Measurements from ENCODE around the gene AKAP12.

AKAP12 gene

DNA sequence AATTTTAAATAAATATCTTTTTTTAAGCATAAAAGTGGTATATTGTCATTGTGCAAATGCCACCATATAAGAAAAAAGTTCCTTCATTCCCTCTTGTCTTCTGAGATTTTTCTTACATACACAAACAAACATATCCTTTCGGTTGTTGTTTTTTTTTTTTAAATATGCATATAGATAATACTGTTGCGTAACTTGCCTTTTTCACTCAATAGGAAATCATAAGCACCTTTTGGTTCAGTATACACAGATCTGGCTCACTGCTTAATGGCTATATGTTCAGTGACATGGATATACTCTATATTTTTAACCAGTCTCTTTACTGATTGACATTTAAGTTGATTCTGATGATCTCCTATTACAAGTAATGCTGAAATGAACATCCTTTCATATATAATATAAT is 40.1 kb downstream of the AKAP12 start:
- no peak for DNase-seq (ENCODE audit: low read depth)

GRCh38 chr6:151280859-151281258 is 41.1 kb downstream of the AKAP12 start:
- no peak for DNase-seq (ENCODE audit: low read depth)

DNA sequence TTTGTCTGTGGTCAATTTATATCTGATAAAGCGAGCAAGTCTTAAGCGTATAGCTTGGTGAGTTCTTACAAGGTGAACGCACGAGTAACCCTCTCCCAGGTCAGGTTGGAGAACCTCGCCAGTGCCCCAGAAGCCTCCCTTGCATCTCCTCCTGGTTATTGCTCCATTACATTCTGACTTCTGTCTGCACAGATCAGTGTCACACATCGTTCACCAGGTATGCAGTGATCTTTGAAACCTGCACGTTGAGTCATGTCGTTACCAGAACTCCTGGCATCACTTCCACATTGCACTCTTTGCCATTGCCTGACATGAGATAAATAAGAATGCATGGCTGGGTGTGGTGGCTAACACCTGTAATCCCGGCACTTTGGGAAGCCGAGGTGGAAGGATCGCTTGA is 44.2 kb downstream of the AKAP12 start:
- DNase-seq (ENCODE audit: low read depth): no peak

DNA sequence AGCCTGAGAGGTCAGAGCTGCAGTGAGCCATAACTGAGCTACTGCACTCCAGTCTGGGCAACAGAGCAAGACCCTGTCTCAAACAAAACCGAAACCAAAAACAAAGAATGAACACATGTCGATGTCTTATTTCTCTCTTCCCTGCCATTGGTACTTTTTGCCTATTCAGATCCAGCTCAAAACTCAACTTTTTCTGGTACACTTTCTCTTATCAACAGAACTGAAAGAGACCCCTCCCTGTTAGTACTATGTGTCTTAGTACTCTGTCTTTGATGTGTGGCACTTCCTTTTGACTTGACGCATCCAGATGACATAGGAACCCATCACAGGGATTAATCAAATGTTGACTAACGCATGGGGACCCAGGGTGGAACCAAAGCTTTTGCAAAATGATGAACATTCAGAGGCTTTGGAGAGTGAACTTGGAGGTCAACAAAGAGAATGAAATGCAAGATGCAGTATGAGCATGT is 44.8 kb downstream of the AKAP12 start:
- no peak for DNase-seq (ENCODE audit: low read depth)

- no peak for DNase-seq (ENCODE audit: low read depth)
Observed at GRCh38 chr6:151285122-151285521, 45.4 kb downstream of the AKAP12 start.

DNA sequence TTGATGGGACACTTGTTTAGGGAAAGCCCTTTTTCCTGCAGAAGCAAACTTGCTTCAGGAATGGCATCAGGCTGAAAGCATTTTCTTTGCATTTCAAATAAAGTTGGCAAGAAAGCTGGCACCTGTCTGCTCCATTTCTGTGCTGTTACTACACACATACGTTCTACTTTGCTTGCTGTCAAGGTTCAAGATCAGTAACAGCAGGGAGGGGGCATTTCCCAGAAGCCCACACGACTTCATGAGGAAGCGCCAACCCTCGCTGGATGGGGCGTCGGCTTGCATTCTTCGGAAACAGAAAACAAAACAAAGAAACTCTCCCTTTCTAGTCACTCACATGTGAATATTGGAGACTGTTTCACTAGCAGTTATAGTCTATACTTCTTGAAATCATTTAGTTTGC is 46.4 kb downstream of the AKAP12 start:
- no peak for DNase-seq (ENCODE audit: low read depth)

GRCh38 chr6:151288712-151289398 is 49.1 kb downstream of the AKAP12 start:
- no peak for DNase-seq (ENCODE audit: low read depth)

GRCh38 chr6:151289399-151290007 is 49.7 kb downstream of the AKAP12 start:
- DNase-seq (ENCODE audit: low read depth): no peak

- no peak for DNase-seq (ENCODE audit: low read depth)
Observed at GRCh38 chr6:151290877-151291721, 51.3 kb downstream of the AKAP12 start.

DNA sequence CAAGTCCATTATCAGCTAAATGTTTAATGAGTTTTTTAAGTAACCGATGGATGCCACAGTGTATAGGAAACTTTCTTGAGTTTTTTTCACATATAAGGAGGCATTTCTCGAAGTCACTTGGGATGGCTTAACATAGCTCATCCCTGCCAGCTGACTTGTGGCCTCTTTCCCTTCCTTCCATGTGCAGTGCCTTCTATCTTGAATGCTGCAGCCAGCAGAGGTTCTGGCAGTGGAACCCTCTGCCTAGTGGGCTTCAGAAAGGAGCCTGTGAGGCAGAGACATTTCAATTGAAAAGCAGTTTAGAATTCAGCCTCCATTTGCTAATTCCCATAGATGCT is 51.9 kb downstream of the AKAP12 start:
- no peak for DNase-seq (ENCODE audit: low read depth)

DNA sequence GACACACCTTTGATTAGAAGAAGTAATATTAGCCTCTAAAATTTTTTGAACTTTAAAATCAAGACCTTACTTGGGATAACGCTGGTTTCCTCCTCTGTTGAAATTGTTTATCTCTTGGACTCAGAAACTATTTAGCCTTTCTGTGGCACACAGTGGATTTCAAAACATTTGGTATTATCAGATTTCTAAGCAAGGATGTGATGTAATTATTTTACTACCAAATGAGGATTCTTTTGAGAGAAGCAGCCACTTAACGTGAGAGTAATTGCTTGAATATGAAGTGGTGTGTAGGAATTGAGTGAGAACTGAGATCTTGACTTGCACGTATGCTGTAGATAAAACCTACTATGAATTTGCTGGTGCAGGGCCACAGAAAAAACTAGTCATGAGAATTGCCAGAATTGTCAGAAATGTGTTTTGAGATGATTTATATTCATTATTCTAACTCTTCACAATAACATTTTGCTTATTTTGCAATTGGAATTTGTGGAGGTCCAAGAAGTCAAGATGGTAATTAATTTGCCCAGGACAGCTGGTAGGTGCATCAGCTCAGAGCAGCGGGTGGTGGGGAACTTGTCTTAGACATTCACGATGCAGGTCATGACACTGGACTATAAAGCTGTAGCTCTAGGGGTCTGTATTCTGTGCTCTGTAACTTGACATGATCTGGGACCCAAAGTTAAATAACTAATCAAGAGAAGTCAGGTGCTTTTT is 53.4 kb downstream of the AKAP12 start:
- no peak for DNase-seq (ENCODE audit: low read depth)

- no peak for DNase-seq (ENCODE audit: low read depth)
Observed at GRCh38 chr6:151293688-151294016, 53.9 kb downstream of the AKAP12 start.

GRCh38 chr6:151294561-151295101 is 54.9 kb downstream of the AKAP12 start:
- no peak for DNase-seq (ENCODE audit: low read depth)

DNA sequence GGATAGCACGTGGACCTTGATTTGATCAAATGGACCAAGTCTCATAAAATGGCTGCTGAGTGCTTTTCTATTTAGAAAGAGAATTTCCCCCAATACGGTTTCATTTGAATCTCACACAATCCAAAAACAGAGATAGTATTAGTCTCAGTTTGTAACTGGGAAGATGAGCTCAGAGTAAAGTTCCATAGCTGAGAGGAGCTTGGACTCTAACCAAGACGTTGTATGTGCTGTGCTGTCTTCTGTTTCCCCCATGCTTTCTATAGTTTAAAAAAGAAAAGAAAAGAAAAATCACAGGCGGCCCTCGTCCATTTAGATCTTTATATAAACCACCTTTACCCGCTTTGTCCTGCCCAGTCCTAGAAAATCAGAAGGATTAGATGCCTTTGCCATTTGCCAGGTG is 58.1 kb downstream of the AKAP12 start:
- no peak for DNase-seq (ENCODE audit: low read depth)

DNA sequence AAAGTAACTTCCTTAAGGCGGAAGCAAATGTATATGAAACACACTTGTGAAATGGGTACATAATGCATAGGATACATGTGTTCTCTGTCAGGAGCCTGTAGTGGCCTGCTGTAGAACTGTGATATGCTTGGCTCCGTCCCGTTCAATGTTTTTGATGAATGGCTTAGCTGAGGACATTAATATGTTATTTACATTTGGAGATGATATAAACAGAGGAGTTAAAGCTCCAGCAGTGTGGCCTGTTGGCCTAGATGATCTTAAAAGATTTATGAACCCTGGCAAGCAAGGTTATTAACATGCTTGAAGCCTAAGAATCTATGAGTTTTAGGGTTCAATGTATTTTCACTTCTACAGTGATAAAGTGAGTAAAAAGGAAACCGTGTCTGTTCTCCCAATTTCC is 59.2 kb downstream of the AKAP12 start:
- no peak for DNase-seq (ENCODE audit: low read depth)

DNA sequence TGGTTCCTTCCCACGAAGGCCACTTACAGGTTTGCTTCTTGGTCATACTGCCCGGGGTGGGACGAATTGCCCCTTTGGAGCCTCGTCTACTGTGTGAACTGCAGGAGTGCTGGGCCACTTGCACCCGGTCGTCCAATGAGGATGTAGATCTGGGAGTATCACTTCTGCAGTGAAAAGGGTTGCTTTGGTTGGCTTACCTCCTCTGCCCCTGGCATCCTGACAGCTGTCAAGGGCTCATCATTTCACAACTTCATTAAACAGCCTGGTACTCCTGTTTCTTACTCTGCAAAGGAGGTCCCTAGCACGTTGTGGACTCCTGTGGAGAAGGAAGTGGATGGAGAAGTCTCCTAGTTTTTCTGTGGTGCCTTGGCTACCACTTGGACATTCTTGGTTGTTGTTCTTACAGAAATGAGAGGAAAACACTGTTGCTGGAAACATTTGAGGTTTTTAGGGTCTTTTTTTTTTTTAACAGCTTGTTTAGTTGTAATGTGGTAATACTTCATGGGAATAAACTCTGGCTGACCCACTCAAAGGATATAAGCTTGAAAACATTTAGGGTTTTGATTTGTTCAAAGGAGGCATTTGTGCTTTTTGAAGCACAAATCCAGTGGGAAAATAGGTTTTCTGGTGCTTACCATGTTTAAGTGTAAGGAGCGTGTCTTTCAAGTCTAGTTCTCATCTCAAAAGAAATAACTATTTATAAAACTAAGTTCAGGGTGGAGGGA is 60.7 kb downstream of the AKAP12 start:
- no peak for DNase-seq (ENCODE audit: low read depth)

GRCh38 chr6:151301547-151301946 is 61.8 kb downstream of the AKAP12 start:
- no peak for DNase-seq (ENCODE audit: low read depth)

GRCh38 chr6:151303231-151303630 is 63.5 kb downstream of the AKAP12 start:
- DNase-seq (ENCODE audit: low read depth): no peak

DNA sequence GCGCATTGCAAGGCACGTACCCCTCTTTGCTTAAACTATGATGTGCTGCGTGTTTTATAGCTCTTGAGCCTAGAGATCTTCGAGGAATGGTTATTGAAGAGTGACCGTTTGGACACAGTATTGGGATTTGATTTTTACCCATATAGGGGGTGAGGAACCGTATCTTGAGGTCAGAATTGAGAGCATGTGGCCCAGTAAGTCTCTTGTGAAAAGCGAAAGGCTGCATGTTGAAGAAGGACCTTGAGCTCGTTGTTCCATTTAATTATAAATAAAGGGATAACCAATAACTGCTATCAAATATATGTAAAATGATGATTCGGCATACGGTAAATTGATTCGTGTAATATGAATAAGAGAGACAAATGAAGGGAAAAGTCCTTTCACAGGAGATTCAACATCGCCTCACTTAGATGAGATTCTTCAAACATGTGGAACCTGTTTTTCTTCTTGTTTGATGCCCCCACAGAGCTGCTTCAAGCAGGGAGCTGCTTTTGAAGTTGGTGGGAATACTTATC is 66.6 kb downstream of the AKAP12 start:
- no peak for DNase-seq (ENCODE audit: low read depth)

DNA sequence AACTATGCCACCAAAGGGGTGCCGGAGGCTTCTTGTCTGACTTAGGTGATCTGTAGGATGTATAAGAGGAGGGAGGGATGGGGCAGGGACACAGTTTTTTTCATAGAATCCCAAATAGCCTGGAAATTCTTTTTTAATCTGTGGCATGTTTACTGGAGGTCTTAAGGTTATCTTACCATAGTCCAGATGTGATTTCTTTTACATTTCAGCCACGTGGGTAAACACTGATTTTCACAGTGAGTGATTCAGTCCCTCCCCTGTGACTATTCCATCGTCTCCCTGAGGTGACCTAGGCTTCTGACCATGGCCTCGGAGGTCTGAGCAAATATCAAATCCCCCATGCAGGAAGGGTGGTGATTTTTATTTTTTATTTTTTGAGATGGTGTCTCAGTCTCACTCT is 67.7 kb downstream of the AKAP12 start:
- no peak for DNase-seq (ENCODE audit: low read depth)

GRCh38 chr6:151309619-151310018 is 69.9 kb downstream of the AKAP12 start:
- no peak for DNase-seq (ENCODE audit: low read depth)
